SK-N-DZ (cell line): ENCODE measurements around the gene HRH4. TPM values are rescaled to one million over a fixed set of nuclear protein-coding genes. Genes with fewer than 3 reads are reported as not detected.
A peak's percentile ranks its signal among the peaks of the same experiment; 100 is the strongest.

Source experiments
- DNase-seq: peaks from one replicate; pipeline ENCODE4 v3.0.0-alpha.2; 2015; ENCODE audit warnings: low spot score
- polyA plus RNA-seq, 2 experiments: library from polyadenylated mRNA; depleted of rRNA; stranded (reverse); fragments of >200 nt; gene quantifications; 2 replicates each; pipeline ENCODE4 v1.2.3, GENCODE V29; 2014

Gene HRH4
- not detected in 2 replicates for polyA plus RNA-seq (2014; cell fraction: cytosol; rRNA removed)
- polyA plus RNA-seq (2014; cell fraction: nucleus; rRNA removed): not detected in 2 replicates

GRCh38 chr18:24460388-24460787 is at the start of gene HRH4:
TSS of gene HRH4 (plus strand) at chr18:24460637. CDS start at chr18:24460729, 92 bp downstream.
- no peak for DNase-seq

- no peak for DNase-seq
These were observed 47.3 kb upstream of the HRH4 start for GRCh38 chr18:24413148-24413547.

- no peak for DNase-seq
These were observed 46.0 kb upstream of the HRH4 start for GRCh38 chr18:24414349-24415003.

GRCh38 chr18:24417480-24417879 is 43.0 kb upstream of the HRH4 start:
- peak; percentile 38 for DNase-seq

GRCh38 chr18:24420551-24420950 is 39.9 kb upstream of the HRH4 start:
- DNase-seq: no peak

GRCh38 chr18:24421831-24422230 is 38.6 kb upstream of the HRH4 start:
- no peak for DNase-seq

- no peak for DNase-seq
These were observed 34.4 kb upstream of the HRH4 start for GRCh38 chr18:24426073-24426397.

- DNase-seq: peak; percentile 85
These were observed 33.8 kb upstream of the HRH4 start, which contains the start of gene IMPACT for GRCh38 chr18:24426398-24427294. TSS of gene IMPACT (plus strand) at chr18:24426670. CDS start at chr18:24426757, 87 bp downstream.

GRCh38 chr18:24427484-24427883 is 33.0 kb upstream of the HRH4 start:
- DNase-seq: no peak

- no peak for DNase-seq
These were observed 31.7 kb upstream of the HRH4 start for GRCh38 chr18:24428709-24429108.

GRCh38 chr18:24429188-24429587 is 31.2 kb upstream of the HRH4 start:
- DNase-seq: no peak

GRCh38 chr18:24432618-24433017 is 27.8 kb upstream of the HRH4 start:
- no peak for DNase-seq

- DNase-seq: no peak
These were observed 23.5 kb upstream of the HRH4 start for GRCh38 chr18:24436939-24437338.

- DNase-seq: no peak
These were observed 16.6 kb upstream of the HRH4 start for GRCh38 chr18:24443870-24444269.

- DNase-seq: no peak
These were observed 14.0 kb upstream of the HRH4 start for GRCh38 chr18:24446453-24446852.

- DNase-seq: no peak
These were observed 13.4 kb upstream of the HRH4 start for GRCh38 chr18:24446953-24447538.

- DNase-seq: no peak
These were observed 12.5 kb upstream of the HRH4 start for GRCh38 chr18:24447961-24448360.

GRCh38 chr18:24456549-24456948 is 3.9 kb upstream of the HRH4 start:
- DNase-seq: no peak

- DNase-seq: no peak
These were observed 665 bp upstream of the HRH4 start for GRCh38 chr18:24459772-24460171.

GRCh38 chr18:24461996-24462395 is 1.6 kb downstream of the HRH4 start:
- no peak for DNase-seq

GRCh38 chr18:24462838-24463775 is 2.7 kb downstream of the HRH4 start:
- DNase-seq: no peak
